HG03095 (cell line): Measurements from ENCODE around the gene CDH13.
A peak's percentile ranks its signal among the peaks of the same experiment; 100 is the strongest.

Source experiments
- ATAC-seq: cut with Tn5 transposase; IDR thresholded peaks from one replicate; pipeline ENCODE4 v1.9.1; 2021; ENCODE audit warnings: moderate library complexity; ENCODE audit not compliant: unreplicated experiment

The CDH13 gene

GRCh38 chr16:83807327-83807709, 1180.5 kb downstream of the CDH13 start:
- ATAC-seq = no peak

- ATAC-seq = peak; percentile 90
These were observed 1181.2 kb downstream of the CDH13 start, which contains the start of gene HSBP1 for GRCh38 chr16:83807710-83808572. Gene HSBP1 (plus strand): TSS chr16:83807978. CDS start chr16:83808077, 99 bp downstream.

- ATAC-seq = no peak
These were observed 1181.8 kb downstream of the CDH13 start for GRCh38 chr16:83808573-83809014.

- no peak for ATAC-seq
These were observed 1182.3 kb downstream of the CDH13 start for GRCh38 chr16:83809092-83809491.

GRCh38 chr16:83810901-83811300, 1184.1 kb downstream of the CDH13 start:
- no peak for ATAC-seq

GRCh38 chr16:83813823-83814658, 1187.3 kb downstream of the CDH13 start:
- no peak for ATAC-seq

- no peak for ATAC-seq
These were observed 1187.9 kb downstream of the CDH13 start for GRCh38 chr16:83814659-83814985.

GRCh38 chr16:83817022-83817421, 1190.3 kb downstream of the CDH13 start:
- ATAC-seq = no peak

GRCh38 chr16:83818276-83818675, 1191.5 kb downstream of the CDH13 start:
- no peak for ATAC-seq

GRCh38 chr16:83819361-83819760, 1192.6 kb downstream of the CDH13 start:
- ATAC-seq = no peak

GRCh38 chr16:83826146-83826913, 1199.6 kb downstream of the CDH13 start:
- ATAC-seq = peak; percentile 74

GRCh38 chr16:83830091-83830768, 1203.5 kb downstream of the CDH13 start:
- no peak for ATAC-seq

GRCh38 chr16:83830769-83831455, 1204.1 kb downstream of the CDH13 start:
- no peak for ATAC-seq

GRCh38 chr16:83831456-83831987, 1204.8 kb downstream of the CDH13 start:
- no peak for ATAC-seq

- ATAC-seq = no peak
These were observed 1207.2 kb downstream of the CDH13 start for GRCh38 chr16:83833921-83834320.

GRCh38 chr16:83835586-83836566, 1209.1 kb downstream of the CDH13 start:
- no peak for ATAC-seq

- no peak for ATAC-seq
These were observed 1210.8 kb downstream of the CDH13 start for GRCh38 chr16:83837566-83837965.

- ATAC-seq = no peak
These were observed 1211.4 kb downstream of the CDH13 start for GRCh38 chr16:83838151-83838550.

GRCh38 chr16:83839561-83839960, 1212.8 kb downstream of the CDH13 start:
- no peak for ATAC-seq
